ENCODE results near the gene ZNF488.

Gene ZNF488

GRCh38 chr10:47326306-47326926, 57.7 kb downstream of the ZNF488 start:
- no peak for DNase-seq

- DNase-seq: no peak
These were observed 58.5 kb downstream of the ZNF488 start for GRCh38 chr10:47325303-47326291.

- DNase-seq: no peak
These were observed 60.3 kb downstream of the ZNF488 start for GRCh38 chr10:47323636-47324296.

- no peak for DNase-seq
These were observed 61.0 kb downstream of the ZNF488 start for GRCh38 chr10:47323087-47323486.

GRCh38 chr10:47322300-47323061, 61.6 kb downstream of the ZNF488 start, which contains the start of gene GDF2:
GDF2 (plus strand) TSS chr10:47322454; CDS start chr10:47322669, 215 bp downstream.
- DNase-seq: no peak

GRCh38 chr10:47321521-47322195, 62.4 kb downstream of the ZNF488 start:
- no peak for DNase-seq

GRCh38 chr10:47320812-47321211, 63.3 kb downstream of the ZNF488 start:
- DNase-seq: no peak

- DNase-seq: no peak
These were observed 64.3 kb downstream of the ZNF488 start for GRCh38 chr10:47319784-47320183.

GRCh38 chr10:47318706-47319105, 65.4 kb downstream of the ZNF488 start:
- DNase-seq: no peak

- DNase-seq: no peak
These were observed 66.8 kb downstream of the ZNF488 start for GRCh38 chr10:47317251-47317650.

GRCh38 chr10:47316131-47316530, 68.0 kb downstream of the ZNF488 start:
- DNase-seq: no peak
